Activated T-cell treated with anti-CD3 and anti-CD28 coated beads, Interleukin-2, amount 50 U/mL, for 24 hours (primary cell): Measurements from ENCODE around the gene HSD17B11.
"Not testable (repeated sequence)": the region's sequence is repeated elsewhere in the genome, so short reads cannot be mapped to it uniquely, and the experiment has no call there.

Experiments
- DNase-seq: peaks from one replicate; pipeline ENCODE4 v3.0.0-alpha.2; 2020
- H3K27ac Mint-ChIP-seq: 2 replicates; pipeline ENCODE4 v1.8.0; 2020; ENCODE audit warnings: mild to moderate bottlenecking, mixed read lengths
- H3K27me3 Mint-ChIP-seq: 2 replicates; pipeline ENCODE4 v1.8.0; 2020; ENCODE audit warnings: mixed read lengths
- H3K36me3 Mint-ChIP-seq: 2 replicates; pipeline ENCODE4 v1.8.0; 2020; ENCODE audit warnings: low read depth, mixed read lengths
- H3K4me1 Mint-ChIP-seq: 2 replicates; pipeline ENCODE4 v1.8.0; 2020; ENCODE audit warnings: low read depth, mixed read lengths
- H3K4me3 Mint-ChIP-seq: 2 replicates; pipeline ENCODE4 v1.8.0; 2020; ENCODE audit warnings: mild to moderate bottlenecking, moderate library complexity, mixed read lengths
- H3K9me3 Mint-ChIP-seq: 2 replicates; pipeline ENCODE4 v1.8.0; 2020; ENCODE audit warnings: mixed read lengths

The HSD17B11 gene

DNA sequence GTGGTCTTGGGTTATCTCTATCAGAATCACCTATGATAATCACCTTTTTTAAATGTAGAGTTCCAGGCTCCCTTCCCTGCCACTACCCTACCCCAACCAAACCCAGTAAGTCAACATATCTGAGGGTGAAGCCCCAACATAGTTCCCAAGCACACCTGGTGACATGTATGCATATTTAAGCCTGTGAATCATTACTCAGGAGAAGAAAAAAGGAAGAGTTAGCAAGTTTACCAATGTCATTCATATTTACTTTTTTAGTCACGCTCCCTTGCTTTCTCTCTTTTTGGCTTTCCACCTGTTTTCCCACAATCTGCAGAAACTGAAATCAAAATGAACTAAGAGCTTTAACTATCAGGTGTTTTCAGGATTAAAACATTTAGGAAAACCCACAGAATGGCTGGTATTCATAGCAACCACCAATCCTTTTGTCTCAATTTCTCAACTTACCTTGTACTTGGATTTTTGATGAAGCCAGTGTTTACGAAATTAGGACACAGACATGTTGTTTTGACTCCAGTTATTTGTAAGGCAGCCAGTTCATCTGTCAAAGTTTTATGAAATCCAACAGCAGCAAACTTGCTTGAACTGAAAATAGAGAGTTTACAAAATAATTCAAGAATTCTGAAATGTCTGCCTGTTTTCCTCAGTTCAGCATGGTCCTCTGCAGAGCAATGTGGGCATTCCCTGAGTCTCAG, 34.0 kb downstream of the HSD17B11 start:
- Mint-ChIP-seq H3K4me3 (no peak overlapping the region), H3K27ac (peak overlapping the region; percentile 72), H3K9me3 (no peaks in the 10 kb centered on the region), H3K27me3 (no peaks in the 10 kb centered on the region), H3K36me3 (peaks cover 44% of the 10 kb centered on the region), H3K4me1 (peaks cover 3% of the 10 kb centered on the region)
- no peak for DNase-seq

GRCh38 chr4:87354168-87355102, 36.6 kb downstream of the HSD17B11 start:
- Mint-ChIP-seq H3K4me3 (no peak overlapping the region), H3K27ac (no peak overlapping the region), H3K36me3 (peaks cover 38% of the 10 kb centered on the region), H3K9me3 (no peaks in the 10 kb centered on the region), H3K4me1 (peaks cover 3% of the 10 kb centered on the region), H3K27me3 (no peaks in the 10 kb centered on the region)
- DNase-seq = no peak

DNA sequence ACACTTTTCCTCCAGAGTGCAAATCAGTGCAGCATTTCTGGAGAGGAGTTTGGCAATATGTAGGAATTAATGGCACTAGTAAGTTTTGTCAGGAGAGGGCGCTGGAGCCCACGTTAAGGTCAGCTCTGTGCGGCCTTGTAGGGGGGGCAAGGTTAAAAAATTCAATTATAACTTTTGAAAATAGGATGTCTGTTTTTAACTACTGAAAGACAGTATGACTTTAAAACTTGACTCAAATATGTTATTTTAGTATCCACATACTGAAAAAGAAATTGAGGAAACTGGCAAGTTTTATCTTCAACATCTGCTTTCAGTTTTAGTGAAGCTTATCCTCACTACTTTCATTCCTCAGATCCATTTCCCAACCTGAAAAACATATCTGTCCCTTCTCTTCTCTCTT, 37.4 kb downstream of the HSD17B11 start:
- H3K36me3 Mint-ChIP-seq = peaks cover 35% of the 10 kb centered on the region
- peak; percentile 40 for DNase-seq

GRCh38 chr4:87345139-87345538, 45.8 kb downstream of the HSD17B11 start:
- DNase-seq = no peak
- no peak overlapping the region for H3K27ac Mint-ChIP-seq
- no peak overlapping the region for H3K4me3 Mint-ChIP-seq
- H3K4me1 Mint-ChIP-seq = no peaks in the 10 kb centered on the region
- peaks cover 54% of the 10 kb centered on the region for H3K36me3 Mint-ChIP-seq
- H3K27me3 Mint-ChIP-seq = no peaks in the 10 kb centered on the region
- peaks cover 4% of the 10 kb centered on the region for H3K9me3 Mint-ChIP-seq

More for the DNA sequence above, 37.4 kb downstream of the HSD17B11 start:
- no peak overlapping the region for H3K4me3 Mint-ChIP-seq
- H3K9me3 Mint-ChIP-seq = no peaks in the 10 kb centered on the region
- H3K27me3 Mint-ChIP-seq = no peaks in the 10 kb centered on the region
- H3K27ac Mint-ChIP-seq = no peak overlapping the region
- peaks cover 3% of the 10 kb centered on the region for H3K4me1 Mint-ChIP-seq

DNA sequence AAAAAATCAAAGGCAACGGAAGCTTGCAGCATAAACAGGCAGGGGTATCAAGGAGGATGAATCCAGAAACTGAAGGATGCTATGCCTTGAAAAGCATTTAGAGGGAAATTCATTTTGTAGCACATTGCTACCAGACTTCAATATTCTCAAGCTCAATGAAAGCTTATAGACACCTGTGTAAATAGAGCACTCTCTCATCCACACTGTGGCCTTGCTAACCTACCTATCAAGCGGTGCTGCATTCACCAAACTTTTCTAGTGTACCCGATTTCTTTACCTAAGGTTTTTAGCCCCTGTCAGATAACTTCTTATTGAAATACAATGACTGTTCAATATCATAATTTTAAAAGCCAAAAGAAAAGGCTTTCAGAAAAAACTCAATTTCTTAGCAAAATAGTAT, 48.1 kb downstream of the HSD17B11 start:
- Mint-ChIP-seq H3K9me3 (peaks cover 4% of the 10 kb centered on the region), H3K4me3 (no peak overlapping the region), H3K27ac (no peak overlapping the region), H3K27me3 (no peaks in the 10 kb centered on the region), H3K4me1 (no peaks in the 10 kb centered on the region), H3K36me3 (peaks cover 75% of the 10 kb centered on the region)
- DNase-seq = no peak

- H3K36me3 Mint-ChIP-seq = peaks cover 83% of the 10 kb centered on the region
- not testable (repeated sequence) for H3K9me3 Mint-ChIP-seq, H3K4me3 Mint-ChIP-seq, DNase-seq, H3K4me1 Mint-ChIP-seq, H3K27me3 Mint-ChIP-seq, H3K27ac Mint-ChIP-seq
Observed at GRCh38 chr4:87341954-87342635, 48.9 kb downstream of the HSD17B11 start.

- Mint-ChIP-seq H3K27me3 (no peaks in the 10 kb centered on the region), H3K9me3 (peaks cover 7% of the 10 kb centered on the region), H3K4me3 (no peak overlapping the region), H3K36me3 (peaks cover 91% of the 10 kb centered on the region), H3K27ac (no peak overlapping the region), H3K4me1 (no peaks in the 10 kb centered on the region)
- DNase-seq = no peak
Observed at GRCh38 chr4:87339440-87339839, 51.5 kb downstream of the HSD17B11 start.

DNA sequence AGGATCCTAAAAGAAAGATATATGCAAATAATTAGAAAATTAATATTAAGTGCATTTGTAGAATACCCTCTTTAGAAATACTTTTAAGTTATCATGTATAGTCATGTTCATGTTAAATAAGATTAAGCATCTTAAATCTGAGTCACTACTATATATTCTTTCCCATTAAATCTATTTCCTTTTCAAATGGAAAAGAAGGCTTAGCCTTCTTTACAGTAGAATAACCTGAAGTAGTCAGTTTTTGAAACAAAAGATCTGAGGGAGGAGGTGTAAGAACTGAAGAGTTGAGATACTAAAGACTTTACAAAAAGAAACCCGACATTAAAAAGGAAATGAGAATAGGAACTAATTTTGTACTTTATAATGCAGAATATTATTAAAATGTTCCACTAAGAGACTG, 53.6 kb downstream of the HSD17B11 start:
- H3K27ac Mint-ChIP-seq = no peak overlapping the region
- H3K27me3 Mint-ChIP-seq = no peaks in the 10 kb centered on the region
- H3K9me3 Mint-ChIP-seq = peaks cover 23% of the 10 kb centered on the region
- peaks cover 89% of the 10 kb centered on the region for H3K36me3 Mint-ChIP-seq
- DNase-seq = no peak
- H3K4me1 Mint-ChIP-seq = no peaks in the 10 kb centered on the region
- no peak overlapping the region for H3K4me3 Mint-ChIP-seq

DNA sequence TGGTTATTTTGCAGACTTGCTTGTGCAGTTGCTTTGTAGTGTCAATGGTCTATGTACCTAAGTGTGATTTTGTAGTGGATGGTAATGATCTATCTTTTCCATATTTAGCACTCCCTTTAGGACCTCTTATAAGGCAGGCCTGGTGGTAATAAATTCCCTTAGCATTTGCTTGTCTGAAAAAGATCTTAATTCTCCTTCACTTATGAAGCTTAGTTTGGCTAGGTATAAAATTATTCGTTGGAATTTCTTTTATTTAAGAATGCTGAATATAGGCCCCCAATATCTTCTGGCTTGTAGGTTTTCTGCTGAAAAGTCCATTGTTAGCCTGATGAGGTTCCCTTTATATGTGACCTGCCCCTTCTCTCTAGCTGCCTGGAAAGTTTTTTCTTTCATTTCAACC, 57.7 kb downstream of the HSD17B11 start:
- H3K36me3 Mint-ChIP-seq = peaks cover 51% of the 10 kb centered on the region
- no peak overlapping the region for H3K27ac Mint-ChIP-seq
- H3K27me3 Mint-ChIP-seq = no peaks in the 10 kb centered on the region
- no peaks in the 10 kb centered on the region for H3K4me1 Mint-ChIP-seq
- H3K9me3 Mint-ChIP-seq = peaks cover 56% of the 10 kb centered on the region
- H3K4me3 Mint-ChIP-seq = no peak overlapping the region
- DNase-seq = no peak

DNA sequence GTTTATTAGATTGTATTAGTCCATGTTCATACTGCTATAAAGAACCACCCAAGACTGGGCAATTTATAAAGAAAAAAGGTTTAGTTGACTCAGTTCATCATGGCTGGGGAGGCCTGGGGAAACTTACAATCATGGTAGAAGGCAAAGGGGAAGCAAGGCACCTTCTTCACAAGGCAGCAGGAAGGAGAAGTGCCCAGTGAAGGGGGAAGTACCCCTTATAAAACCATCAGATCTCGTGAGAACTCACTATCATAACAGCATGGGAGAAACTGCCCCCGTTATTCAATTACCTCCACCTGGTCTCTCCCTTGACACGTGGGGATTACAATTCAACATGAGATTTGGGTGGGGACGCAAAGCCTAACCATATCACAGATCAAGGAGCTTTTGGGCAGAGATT, 60.2 kb downstream of the HSD17B11 start:
- Mint-ChIP-seq H3K4me1 (no peaks in the 10 kb centered on the region), H3K27ac (no peak overlapping the region), H3K36me3 (peaks cover 26% of the 10 kb centered on the region), H3K27me3 (no peaks in the 10 kb centered on the region), H3K9me3 (peaks cover 56% of the 10 kb centered on the region), H3K4me3 (no peak overlapping the region)
- no peak for DNase-seq

DNA sequence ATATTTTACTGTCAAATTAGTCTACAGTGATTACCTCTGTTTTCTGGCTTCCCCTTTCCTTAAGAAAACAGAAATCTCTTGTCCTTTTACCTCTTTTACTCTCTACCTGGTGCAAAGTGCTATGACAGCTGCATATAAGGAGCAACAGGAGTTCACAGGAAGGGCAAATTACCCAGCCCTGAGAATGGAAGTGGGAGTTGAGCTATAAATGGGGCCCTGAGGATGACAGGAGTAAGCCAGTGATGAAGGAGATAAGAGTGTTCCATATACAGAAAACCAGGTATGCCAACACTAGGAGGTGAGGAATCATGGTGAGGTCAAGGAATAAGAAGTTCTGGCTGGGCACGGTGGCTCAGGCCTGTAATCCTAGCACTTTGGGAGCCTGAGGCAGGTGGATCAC, 63.9 kb downstream of the HSD17B11 start:
- no peak for DNase-seq
- Mint-ChIP-seq H3K9me3 (peaks cover 31% of the 10 kb centered on the region), H3K36me3 (no peaks in the 10 kb centered on the region), H3K27ac (no peak overlapping the region), H3K27me3 (no peaks in the 10 kb centered on the region), H3K4me1 (no peaks in the 10 kb centered on the region), H3K4me3 (no peak overlapping the region)

DNA sequence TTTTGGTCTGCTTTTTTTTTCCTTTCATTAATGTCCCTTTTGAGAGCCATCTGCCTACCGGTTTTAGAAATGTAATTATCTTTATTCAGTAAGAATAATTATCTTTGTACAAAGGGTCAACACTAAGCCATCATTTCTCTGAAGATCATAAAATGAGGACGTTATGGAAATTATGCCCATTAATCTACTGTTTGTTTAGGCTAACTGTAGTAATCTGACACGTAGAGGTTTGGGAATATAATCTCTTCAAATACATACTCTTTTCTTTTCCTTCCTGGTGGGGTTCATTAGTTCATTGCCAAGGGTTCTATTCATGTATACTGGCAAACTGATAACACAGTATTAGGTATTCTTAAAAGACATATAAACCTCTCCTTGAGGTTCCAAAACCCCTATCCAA, 64.5 kb downstream of the HSD17B11 start:
- Mint-ChIP-seq H3K27ac (no peak overlapping the region), H3K4me1 (no peaks in the 10 kb centered on the region), H3K4me3 (no peak overlapping the region), H3K9me3 (peaks cover 24% of the 10 kb centered on the region), H3K27me3 (no peaks in the 10 kb centered on the region), H3K36me3 (no peaks in the 10 kb centered on the region)
- no peak for DNase-seq

- H3K4me1 Mint-ChIP-seq = no peaks in the 10 kb centered on the region
- DNase-seq = no peak
- H3K36me3 Mint-ChIP-seq = no peaks in the 10 kb centered on the region
- no peaks in the 10 kb centered on the region for H3K9me3 Mint-ChIP-seq
- no peak within 1 kb of the TSS for H3K27ac Mint-ChIP-seq
- H3K27me3 Mint-ChIP-seq = no peaks in the 10 kb centered on the region
- H3K4me3 Mint-ChIP-seq = no peak within 1 kb of the TSS
Observed at GRCh38 chr4:87322754-87323153, 68.2 kb downstream of the HSD17B11 start, which contains the start of gene HSD17B13. TSS of gene HSD17B13 (minus strand) at chr4:87322882. CDS start at chr4:87322841, 41 bp downstream.

DNA sequence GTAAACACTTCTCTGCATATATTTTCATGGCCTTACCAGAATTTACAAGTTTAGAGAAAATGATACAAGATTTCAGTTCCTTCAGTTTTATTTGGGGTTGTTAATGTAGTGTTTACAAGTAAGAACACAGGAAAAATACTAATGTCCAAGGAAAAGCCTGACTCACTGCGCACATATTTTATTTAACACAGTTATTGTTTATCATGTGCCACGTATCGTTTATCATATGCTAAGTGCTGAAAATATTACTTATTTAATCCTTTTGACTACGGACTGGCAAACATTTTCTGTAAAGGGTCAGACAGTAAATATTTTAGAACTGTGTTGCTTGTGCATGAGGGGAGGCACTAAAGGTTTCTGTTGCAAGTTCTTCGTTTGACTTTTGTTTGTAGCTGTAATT, 69.1 kb downstream of the HSD17B11 start:
- Mint-ChIP-seq H3K9me3 (no peaks in the 10 kb centered on the region), H3K36me3 (no peaks in the 10 kb centered on the region), H3K27me3 (no peaks in the 10 kb centered on the region), H3K27ac (no peak overlapping the region), H3K4me1 (no peaks in the 10 kb centered on the region), H3K4me3 (no peak overlapping the region)
- no peak for DNase-seq
